Mammary epithelial cell (primary cell): ENCODE results near the gene IER3.

Experiments
- EZH2 ChIP-seq: IDR thresholded peaks from 2 replicates; pipeline ENCODE4 v1.6.1; 2012; ENCODE audit warnings: low read length, inconsistent platforms, borderline replicate concordance
- TF ChIP-seq, protein P1 (sequence below), 2 donors: IDR thresholded peaks in 1 of 2; conservative IDR thresholded peaks in 1 of 2; 2 replicates each; pipeline ENCODE4 v1.5.1; 2011 to 2012; ENCODE audit warnings: inconsistent platforms in 2 of 2, low read length in 2 of 2, mild to moderate bottlenecking in 2 of 2, control low read depth in 1 of 2, low read depth in 1 of 2; ENCODE audit not compliant: insufficient read depth in 1 of 2; ENCODE audit errors: extremely low read depth in 1 of 2

DNA sequence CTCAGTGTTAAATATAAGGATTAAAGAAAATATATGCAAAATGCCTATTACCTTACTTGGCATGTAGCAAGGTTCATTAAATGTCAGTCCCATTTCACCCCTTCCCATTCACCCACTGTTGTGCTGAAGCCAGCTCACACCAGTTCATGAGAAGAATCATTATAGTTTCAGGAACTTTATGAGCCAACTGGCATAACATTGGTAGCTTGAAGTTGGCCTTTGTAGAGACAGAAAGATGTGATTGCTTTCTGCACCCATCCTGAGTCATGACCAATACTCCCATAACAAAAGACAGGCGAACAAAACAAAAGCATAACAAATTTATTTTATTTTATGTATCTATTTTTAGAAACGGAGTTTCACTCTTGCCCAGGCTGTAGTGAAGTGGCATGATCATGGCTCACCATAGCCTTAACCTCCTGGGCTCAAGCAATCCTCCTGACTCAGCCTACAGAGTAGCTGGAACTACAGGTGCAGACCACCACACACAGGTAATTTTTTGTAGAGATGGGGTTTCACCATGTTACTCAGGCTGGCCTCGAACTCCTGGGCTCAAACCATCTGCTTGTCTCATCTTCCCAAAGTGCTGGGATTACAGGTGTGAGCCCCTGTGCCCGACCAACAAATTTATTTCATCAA lies 17.6 kb upstream of the IER3 start:
- TF ChIP-seq, protein P1, sequence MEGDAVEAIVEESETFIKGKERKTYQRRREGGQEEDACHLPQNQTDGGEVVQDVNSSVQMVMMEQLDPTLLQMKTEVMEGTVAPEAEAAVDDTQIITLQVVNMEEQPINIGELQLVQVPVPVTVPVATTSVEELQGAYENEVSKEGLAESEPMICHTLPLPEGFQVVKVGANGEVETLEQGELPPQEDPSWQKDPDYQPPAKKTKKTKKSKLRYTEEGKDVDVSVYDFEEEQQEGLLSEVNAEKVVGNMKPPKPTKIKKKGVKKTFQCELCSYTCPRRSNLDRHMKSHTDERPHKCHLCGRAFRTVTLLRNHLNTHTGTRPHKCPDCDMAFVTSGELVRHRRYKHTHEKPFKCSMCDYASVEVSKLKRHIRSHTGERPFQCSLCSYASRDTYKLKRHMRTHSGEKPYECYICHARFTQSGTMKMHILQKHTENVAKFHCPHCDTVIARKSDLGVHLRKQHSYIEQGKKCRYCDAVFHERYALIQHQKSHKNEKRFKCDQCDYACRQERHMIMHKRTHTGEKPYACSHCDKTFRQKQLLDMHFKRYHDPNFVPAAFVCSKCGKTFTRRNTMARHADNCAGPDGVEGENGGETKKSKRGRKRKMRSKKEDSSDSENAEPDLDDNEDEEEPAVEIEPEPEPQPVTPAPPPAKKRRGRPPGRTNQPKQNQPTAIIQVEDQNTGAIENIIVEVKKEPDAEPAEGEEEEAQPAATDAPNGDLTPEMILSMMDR (conservative IDR thresholded peaks at IDR 0.05 in 1 of 2, IDR thresholded peaks at IDR 0.05 in 1 of 2; ENCODE audit: extremely low read depth in 1 of 2, insufficient read depth in 1 of 2, low read depth in 1 of 2, low read length in 2 of 2) = no peak
- TF ChIP-seq EZH2 = no peak
